Measurements from ENCODE around the gene PSMB11. TPM values are rescaled to one million over a fixed set of nuclear protein-coding genes. Genes with fewer than 3 reads are reported as not detected.

PSMB11 gene
- total RNA-seq, 1 experiment from 2014 or later, result not detected

GRCh38 chr14:23044840-23045239, 2.8 kb downstream of the PSMB11 start:
- POLR2A ChIA-PET, result no interaction called here
- no peak for DNase-seq
- Histone ChIP-seq H3K4me1 (peaks cover 11% of the 10 kb centered on the region), H3K9me3 (no peaks in the 10 kb centered on the region), H3K4me3 (ENCODE audit: low read depth, low read length) (no peak overlapping the region), H3K27me3 (replicated peaks; ENCODE audit: control insufficient read depth, insufficient read depth, low read length) (no peaks in the 10 kb centered on the region), H3K36me3 (ENCODE audit: control insufficient read depth, insufficient read depth, low read length) (no peaks in the 10 kb centered on the region)
- CTCF ChIA-PET, result interaction anchor here (1.0 kb wide), 1 partner anchor 49 kb away, joined by 3 read pairs; no protein-coding TSS in a partner anchor
- Mint-ChIP-seq H3K36me3 (ENCODE audit: insufficient read depth, unreplicated experiment) (no peaks in the 10 kb centered on the region), H3K9me3 (ENCODE audit: unreplicated experiment) (no peaks in the 10 kb centered on the region), H3K27ac (ENCODE audit: unreplicated experiment) (no peak overlapping the region), H3K27me3 (ENCODE audit: insufficient read depth, unreplicated experiment) (no peaks in the 10 kb centered on the region), H3K4me1 (ENCODE audit: low read depth, unreplicated experiment) (no peaks in the 10 kb centered on the region), H3K4me3 (ENCODE audit: unreplicated experiment) (no peak overlapping the region)
- TF ChIP-seq, protein P1, sequence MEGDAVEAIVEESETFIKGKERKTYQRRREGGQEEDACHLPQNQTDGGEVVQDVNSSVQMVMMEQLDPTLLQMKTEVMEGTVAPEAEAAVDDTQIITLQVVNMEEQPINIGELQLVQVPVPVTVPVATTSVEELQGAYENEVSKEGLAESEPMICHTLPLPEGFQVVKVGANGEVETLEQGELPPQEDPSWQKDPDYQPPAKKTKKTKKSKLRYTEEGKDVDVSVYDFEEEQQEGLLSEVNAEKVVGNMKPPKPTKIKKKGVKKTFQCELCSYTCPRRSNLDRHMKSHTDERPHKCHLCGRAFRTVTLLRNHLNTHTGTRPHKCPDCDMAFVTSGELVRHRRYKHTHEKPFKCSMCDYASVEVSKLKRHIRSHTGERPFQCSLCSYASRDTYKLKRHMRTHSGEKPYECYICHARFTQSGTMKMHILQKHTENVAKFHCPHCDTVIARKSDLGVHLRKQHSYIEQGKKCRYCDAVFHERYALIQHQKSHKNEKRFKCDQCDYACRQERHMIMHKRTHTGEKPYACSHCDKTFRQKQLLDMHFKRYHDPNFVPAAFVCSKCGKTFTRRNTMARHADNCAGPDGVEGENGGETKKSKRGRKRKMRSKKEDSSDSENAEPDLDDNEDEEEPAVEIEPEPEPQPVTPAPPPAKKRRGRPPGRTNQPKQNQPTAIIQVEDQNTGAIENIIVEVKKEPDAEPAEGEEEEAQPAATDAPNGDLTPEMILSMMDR (IDR thresholded peaks at IDR 0.05; ENCODE audit: insufficient read depth in 1 of 2, low read depth in 1 of 2, low read length in 1 of 2, severe bottlenecking in 1 of 2, unreplicated experiment in 1 of 2), result no peak
- BruUV-seq (replicated peaks), result no TSS peak
- intact Hi-C loops (cut with micrococcal nuclease; ENCODE audit: unreplicated experiment), result no loop called here

- DNase-seq, result no peak
- Mint-ChIP-seq H3K9me3 (ENCODE audit: unreplicated experiment) (no peaks in the 10 kb centered on the region), H3K27ac (ENCODE audit: unreplicated experiment) (no peak overlapping the region), H3K4me3 (ENCODE audit: unreplicated experiment) (no peak overlapping the region), H3K27me3 (ENCODE audit: insufficient read depth, unreplicated experiment) (no peaks in the 10 kb centered on the region), H3K4me1 (ENCODE audit: low read depth, unreplicated experiment) (no peaks in the 10 kb centered on the region), H3K36me3 (ENCODE audit: insufficient read depth, unreplicated experiment) (no peaks in the 10 kb centered on the region)
- BruUV-seq (replicated peaks), result no TSS peak
- POLR2A ChIA-PET, result interaction anchor here (0.5 to 0.9 kb wide), 2 partner anchors 11 to 70 kb away, joined by 3 to 7 read pairs; partner anchors contain the start of gene PSMB5
- Histone ChIP-seq H3K27me3 (replicated peaks; ENCODE audit: control insufficient read depth, insufficient read depth, low read length) (no peaks in the 10 kb centered on the region), H3K9me3 (no peaks in the 10 kb centered on the region), H3K4me1 (peaks cover 11% of the 10 kb centered on the region), H3K36me3 (ENCODE audit: control insufficient read depth, insufficient read depth, low read length) (no peaks in the 10 kb centered on the region), H3K4me3 (ENCODE audit: low read depth, low read length) (no peak overlapping the region)
- TF ChIP-seq, protein P1 (IDR thresholded peaks at IDR 0.05; ENCODE audit: insufficient read depth in 1 of 2, low read depth in 1 of 2, low read length in 1 of 2, severe bottlenecking in 1 of 2, unreplicated experiment in 1 of 2), result no peak
- intact Hi-C loops (cut with micrococcal nuclease; ENCODE audit: unreplicated experiment), result no loop called here
- CTCF ChIA-PET, result interaction anchor here (0.6 to 1.1 kb wide), 3 partner anchors 23 to 80 kb away, joined by 4 to 6 read pairs (median 4); no protein-coding TSS in a partner anchor
Measured at GRCh38 chr14:23045419-23046357, 3.7 kb downstream of the PSMB11 start.

GRCh38 chr14:23047034-23047634, 5.1 kb downstream of the PSMB11 start:
- no peak for DNase-seq
- Mint-ChIP-seq H3K36me3 (ENCODE audit: insufficient read depth, unreplicated experiment) (no peaks in the 10 kb centered on the region), H3K4me1 (ENCODE audit: low read depth, unreplicated experiment) (no peaks in the 10 kb centered on the region), H3K9me3 (ENCODE audit: unreplicated experiment) (no peaks in the 10 kb centered on the region), H3K27ac (ENCODE audit: unreplicated experiment) (no peak overlapping the region), H3K27me3 (ENCODE audit: insufficient read depth, unreplicated experiment) (no peaks in the 10 kb centered on the region), H3K4me3 (ENCODE audit: unreplicated experiment) (no peak overlapping the region)
- Histone ChIP-seq H3K36me3 (ENCODE audit: control insufficient read depth, insufficient read depth, low read length) (no peaks in the 10 kb centered on the region), H3K27me3 (replicated peaks; ENCODE audit: control insufficient read depth, insufficient read depth, low read length) (no peaks in the 10 kb centered on the region), H3K4me1 (peaks cover 11% of the 10 kb centered on the region), H3K9me3 (no peaks in the 10 kb centered on the region), H3K4me3 (ENCODE audit: low read depth, low read length) (no peak overlapping the region)
- ChIA-PET POLR2A (interaction anchor here (0.9 to 1.2 kb wide), 2 partner anchors 9 to 53 kb away, joined by 3 read pairs; no protein-coding TSS in a partner anchor), CTCF (interaction anchor here (0.9 to 1.0 kb wide), 2 partner anchors 22 to 61 kb away, joined by 3 to 4 read pairs; no protein-coding TSS in a partner anchor)
- intact Hi-C loops (cut with micrococcal nuclease; ENCODE audit: unreplicated experiment), result no loop called here
- BruUV-seq (replicated peaks), result no TSS peak
- TF ChIP-seq, protein P1 (IDR thresholded peaks at IDR 0.05; ENCODE audit: insufficient read depth in 1 of 2, low read depth in 1 of 2, low read length in 1 of 2, severe bottlenecking in 1 of 2, unreplicated experiment in 1 of 2), result no peak

Data from Caco-2 (cell line).